GM19467 (cell line): ENCODE data around the gene PKP3.
"Not testable (repeated sequence)": the region's sequence is repeated elsewhere in the genome, so short reads cannot be mapped to it uniquely, and the experiment has no call there.

ENCODE experiments used
- ATAC-seq: cut with Tn5 transposase; IDR thresholded peaks from one replicate; pipeline ENCODE4 v1.9.1; 2021; ENCODE audit warnings: mild to moderate bottlenecking, moderate library complexity; ENCODE audit not compliant: unreplicated experiment

Gene PKP3

DNA sequence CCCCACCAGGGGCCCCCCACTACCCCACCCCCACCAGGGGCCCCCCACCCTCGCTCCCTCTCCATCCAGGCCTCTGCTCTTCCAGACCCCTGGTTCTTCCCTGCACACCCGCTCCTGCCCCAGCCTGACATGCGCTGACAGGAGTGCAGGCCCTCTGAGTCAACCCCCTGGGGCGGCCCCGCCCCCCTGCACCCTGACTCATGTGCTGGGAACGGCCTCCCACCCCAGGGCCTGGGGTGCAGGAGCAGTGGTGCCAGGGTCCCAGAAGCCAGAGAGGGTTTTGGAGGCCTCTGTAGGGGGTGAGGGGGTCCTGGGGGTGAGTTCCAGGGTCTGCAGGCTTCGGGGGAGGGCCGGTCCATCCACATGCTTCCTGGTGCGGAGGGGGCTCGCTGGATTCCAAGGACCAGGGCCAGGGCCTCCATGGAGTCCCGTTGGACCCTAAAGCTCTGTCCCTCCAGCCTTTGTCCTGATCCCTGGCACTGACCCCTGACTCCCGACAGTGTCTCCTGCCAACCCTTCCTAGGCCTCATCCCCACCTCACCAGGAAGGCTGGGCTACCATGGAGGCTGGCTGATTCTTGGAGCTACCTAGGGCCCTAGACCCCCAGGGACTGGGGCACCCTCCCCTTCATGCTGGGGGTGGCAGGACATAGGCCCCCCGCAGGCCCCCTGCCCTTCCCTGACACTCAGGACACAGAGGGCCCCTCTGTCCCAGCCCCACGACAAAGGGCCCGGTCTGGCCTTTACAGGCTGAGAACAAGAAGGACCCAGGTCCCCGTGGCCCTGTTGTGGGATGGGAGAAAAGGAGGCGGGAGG, 583 bp upstream of the PKP3 start:
- ATAC-seq: no peak

DNA sequence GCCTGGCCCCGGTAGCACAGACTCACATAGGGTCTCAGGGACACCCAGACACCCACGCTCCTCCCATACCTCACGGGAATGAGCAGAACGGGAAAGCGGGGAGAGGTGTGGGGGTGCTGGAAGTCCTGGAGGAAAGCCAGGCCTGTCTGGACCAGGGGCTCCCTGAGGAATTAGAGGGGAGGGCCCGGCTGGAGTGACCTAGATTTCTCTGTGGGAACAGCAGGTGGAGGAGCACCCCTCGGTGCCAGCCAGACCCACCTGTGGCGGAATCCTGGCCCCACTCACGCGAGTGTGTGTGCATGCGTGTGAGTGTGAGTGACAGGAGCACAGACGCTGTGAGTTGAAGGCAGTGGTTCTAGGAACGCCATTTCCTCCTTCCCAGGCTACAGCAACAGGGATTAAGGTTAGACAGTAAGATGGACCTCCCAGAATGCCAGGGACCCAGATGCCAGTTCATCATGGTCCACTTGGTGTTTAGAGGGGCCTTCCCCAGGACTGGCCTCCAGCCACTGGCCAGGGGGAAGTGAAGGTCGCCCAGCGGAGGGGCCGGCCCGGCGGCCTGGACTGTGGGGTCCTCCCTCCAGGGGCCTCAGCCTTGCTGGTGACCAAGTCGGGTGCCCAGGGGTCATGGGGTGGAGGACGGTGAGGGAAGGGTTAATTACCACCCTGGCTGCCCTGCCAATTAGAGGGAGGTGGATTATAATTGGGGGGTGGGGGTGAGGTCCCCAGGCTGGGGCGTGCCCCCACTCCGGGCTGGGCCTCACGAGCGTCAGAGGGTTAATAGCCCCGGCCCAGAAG, 1.0 kb downstream of the PKP3 start:
- no peak for ATAC-seq

GRCh38 chr11:395866-396265, 1.9 kb downstream of the PKP3 start:
- no peak for ATAC-seq

DNA sequence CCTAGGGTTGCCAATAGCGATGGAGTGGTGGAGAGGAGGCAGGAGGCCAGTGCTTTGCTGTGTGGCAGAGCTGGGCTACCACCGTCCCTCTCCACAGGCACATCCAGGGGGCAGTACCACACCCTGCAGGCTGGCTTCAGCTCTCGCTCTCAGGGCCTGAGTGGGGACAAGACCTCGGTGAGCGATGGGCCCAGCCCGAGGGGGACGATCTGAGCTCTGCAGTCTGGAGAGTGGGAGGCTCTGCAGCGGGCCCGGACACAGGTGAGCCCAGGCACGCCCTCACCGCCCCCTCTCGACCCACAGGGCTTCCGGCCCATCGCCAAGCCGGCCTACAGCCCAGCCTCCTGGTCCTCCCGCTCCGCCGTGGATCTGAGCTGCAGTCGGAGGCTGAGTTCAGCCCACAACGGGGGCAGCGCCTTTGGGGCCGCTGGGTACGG, 2.5 kb downstream of the PKP3 start:
- ATAC-seq: no peak

DNA sequence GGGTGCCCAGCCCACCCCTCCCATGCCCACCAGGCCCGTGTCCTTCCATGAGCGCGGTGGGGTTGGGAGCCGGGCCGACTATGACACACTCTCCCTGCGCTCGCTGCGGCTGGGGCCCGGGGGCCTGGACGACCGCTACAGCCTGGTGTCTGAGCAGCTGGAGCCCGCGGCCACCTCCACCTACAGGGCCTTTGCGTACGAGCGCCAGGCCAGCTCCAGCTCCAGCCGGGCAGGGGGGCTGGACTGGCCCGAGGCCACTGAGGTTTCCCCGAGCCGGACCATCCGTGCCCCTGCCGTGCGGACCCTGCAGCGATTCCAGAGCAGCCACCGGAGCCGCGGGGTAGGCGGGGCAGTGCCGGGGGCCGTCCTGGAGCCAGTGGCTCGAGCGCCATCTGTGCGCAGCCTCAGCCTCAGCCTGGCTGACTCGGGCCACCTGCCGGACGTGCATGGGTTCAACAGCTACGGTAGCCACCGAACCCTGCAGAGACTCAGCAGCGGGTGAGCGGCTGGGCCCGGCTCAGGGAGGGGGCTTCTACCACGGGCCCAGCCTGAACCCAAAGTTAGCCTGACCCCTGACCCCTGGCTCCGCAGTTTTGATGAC, 3.0 kb downstream of the PKP3 start:
- no peak for ATAC-seq

- no peak for ATAC-seq
These were observed 4.8 kb downstream of the PKP3 start for GRCh38 chr11:398826-399225.

- no peak for ATAC-seq
These were observed 5.8 kb downstream of the PKP3 start for GRCh38 chr11:399731-400211.

- ATAC-seq: no peak
These were observed 6.3 kb downstream of the PKP3 start for GRCh38 chr11:400241-400689.

- not testable (repeated sequence) for ATAC-seq
These were observed 7.2 kb downstream of the PKP3 start for GRCh38 chr11:401196-401595.

DNA sequence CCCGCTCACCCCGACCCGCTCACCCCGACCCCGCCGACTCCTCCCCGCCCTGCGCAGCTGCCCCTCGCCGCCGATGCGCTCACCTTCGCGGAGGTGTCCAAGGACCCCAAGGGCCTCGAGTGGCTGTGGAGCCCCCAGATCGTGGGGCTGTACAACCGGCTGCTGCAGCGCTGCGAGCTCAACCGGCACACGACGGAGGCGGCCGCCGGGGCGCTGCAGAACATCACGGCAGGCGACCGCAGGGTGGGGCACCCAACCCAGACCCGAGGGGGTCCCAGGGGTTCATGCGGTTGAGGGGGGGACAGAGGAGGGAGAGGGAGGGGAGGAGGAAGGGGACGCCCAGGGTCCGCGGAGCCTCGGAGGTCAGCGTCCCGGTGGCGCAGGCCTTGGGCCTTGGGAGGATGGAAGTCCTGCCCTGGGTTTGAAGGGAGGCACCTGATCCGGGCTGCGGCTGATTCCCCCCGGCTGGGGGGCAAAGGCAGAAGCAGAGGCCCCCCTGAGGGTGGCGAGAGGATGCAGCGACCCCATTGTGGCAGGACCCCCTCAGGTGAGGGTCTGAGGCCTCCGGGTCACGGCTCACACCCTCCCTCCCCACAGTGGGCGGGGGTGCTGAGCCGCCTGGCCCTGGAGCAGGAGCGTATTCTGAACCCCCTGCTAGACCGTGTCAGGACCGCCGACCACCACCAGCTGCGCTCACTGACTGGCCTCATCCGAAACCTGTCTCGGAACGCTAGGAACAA, 9.2 kb downstream of the PKP3 start:
- no peak for ATAC-seq

- no peak for ATAC-seq
These were observed 9.9 kb downstream of the PKP3 start for GRCh38 chr11:403761-404431.

DNA sequence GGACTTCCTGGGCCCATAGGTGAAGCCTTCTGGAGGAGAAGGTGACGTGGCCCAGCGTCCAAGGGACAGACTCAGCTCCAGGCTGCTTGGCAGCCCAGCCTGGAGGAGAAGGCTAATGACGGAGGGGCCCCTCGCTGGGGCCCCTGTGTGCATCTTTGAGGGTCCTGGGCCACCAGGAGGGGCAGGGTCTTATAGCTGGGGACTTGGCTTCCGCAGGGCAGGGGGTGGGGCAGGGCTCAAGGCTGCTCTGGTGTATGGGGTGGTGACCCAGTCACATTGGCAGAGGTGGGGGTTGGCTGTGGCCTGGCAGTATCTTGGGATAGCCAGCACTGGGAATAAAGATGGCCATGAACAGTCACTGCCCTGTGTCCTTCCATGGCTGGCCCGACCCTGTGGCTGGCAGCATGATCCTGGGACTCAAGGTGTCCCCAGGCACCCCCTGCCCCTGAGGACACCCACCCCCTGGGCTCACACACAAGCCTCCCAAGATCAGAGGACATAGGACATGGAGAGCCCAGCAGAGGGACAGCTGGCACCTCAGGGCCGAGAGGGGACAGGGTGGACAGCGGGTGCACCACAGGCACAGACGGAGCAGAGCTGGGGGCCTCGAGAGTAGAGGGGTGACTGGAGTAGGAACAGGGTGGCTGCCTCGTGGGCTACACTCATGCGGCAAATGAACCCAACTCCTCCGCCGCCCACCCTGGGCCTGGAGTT, 10.7 kb downstream of the PKP3 start:
- no peak for ATAC-seq

DNA sequence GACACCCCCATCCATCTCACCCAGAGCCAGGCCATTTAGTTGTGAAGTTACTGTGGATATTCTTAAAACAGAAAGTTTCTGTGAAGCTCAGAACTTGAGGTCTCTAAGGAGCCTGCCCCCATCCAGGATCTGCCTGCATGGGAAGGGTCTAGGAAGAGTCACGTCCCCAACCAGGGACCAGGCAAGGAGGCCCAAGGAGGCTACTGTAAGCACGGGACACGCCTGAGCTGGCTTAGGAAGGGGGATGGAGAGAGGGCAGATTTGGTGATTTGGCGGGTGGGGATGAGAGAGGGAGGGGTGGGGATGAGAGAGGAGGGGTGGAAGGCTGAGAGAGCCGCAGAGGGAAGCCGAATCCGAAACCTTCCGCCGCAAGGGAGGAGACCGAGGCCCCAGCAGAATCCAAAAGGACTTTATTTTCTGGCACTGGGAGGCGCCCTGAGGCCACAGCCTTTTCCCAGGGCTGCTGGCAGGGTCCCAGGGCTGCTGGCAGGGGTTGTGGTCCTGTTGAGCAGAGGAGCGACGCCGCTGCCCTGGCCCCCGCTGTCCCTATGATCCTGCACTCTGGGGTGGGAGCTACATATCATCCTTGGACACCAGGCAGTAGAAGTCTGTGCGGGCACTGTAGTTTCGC, 11.4 kb downstream of the PKP3 start:
- no peak for ATAC-seq

DNA sequence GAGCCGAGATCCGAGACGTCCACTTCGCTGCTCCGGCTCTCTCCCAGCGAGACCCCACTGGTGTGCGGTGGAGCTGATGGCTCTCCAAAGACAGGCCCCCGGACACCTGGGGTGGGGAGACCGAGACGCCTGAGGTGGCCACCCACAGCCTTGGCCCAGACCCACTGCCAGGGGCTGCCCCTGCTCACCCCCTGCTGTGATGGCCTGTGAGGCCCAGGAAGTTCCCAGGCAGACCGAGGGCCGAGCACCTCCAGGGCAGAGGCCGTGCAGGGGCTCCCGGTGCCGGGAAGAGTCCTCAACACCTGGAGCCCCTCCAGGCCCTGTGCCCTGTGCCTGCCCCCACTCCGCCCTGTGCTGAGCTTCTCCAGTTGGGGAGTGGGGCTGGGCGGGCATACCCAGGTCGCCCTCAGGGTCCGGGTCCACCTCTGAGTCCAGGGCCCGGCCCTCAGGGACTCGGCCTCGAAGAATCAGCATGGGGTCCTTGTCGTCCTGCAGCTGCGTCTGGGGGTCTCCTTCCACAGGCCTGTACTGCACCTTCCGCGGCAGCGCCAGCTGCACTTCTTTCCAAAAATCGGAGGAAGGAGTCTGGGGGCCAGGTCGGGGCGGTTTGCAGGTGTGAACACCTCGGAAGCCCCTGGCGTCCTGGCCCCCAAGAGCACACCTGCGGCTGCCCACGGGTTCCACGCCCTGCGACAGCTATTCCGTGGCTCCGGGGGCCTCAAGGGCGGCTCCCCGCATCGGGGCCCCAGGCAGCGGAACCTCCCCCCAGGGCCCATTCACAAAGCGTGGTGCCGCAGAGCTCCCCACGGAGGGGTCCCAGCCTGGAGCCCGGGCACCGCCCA, 12.2 kb downstream of the PKP3 start:
- ATAC-seq: no peak

DNA sequence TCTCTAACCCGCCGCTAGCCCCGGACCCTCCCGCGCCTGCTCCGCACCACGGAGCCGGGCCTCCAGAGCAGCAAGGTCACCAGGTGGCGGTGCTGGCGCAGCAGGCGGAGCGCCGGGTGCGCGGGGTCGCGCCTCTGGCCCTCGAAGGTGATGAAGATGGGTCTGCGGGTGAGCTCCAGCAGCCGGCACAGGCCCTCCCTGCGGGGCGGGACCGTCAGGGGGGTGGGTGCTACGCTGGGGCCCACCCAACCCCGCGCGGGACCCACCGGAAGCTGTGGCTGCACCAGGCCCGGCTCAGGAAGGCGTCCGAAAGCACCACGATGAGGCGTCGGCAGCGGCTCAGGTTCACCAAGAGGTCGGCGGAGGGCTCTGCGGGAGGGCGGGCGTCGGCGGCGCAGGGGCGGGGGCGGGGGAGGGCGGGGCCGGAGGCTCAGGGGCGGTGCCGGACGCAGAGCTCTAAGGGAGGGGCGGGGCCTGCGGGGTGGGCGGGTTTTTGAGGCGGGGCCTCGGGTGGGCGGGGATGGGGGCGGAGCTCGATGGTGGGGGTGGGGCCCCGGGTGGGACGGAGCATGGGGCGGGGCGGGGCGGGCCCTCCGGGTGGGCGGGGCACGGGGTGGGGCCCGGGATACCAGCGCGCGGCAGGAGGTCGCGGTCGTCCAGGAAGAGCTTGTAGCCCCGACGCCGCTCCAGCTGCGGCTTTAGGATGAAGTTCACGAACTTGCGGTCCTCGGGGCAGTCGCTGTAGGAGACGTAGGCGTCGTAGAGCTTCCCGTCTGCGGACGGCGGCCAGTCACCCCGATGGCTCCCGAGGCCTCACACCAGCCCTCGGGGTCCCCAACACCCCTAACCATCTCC, 13.0 kb downstream of the PKP3 start:
- peak; percentile 61 for ATAC-seq

GRCh38 chr11:407651-408123, 13.7 kb downstream of the PKP3 start:
- ATAC-seq: no peak
